GM11168 (cell line): ENCODE measurements around the gene ASPG.
"Not testable (repeated sequence)": the region's sequence is repeated elsewhere in the genome, so short reads cannot be mapped to it uniquely, and the experiment has no call there.

Source experiments
- in situ Hi-C: fragments of 300-500 bp; cut with MboI; formaldehyde crosslinking; loops from one replicate; pipeline ENCODE4 v1.12.0; 2022; ENCODE audit warnings: low sequenced_read_pairs; ENCODE audit not compliant: unreplicated experiment

Gene ASPG

DNA sequence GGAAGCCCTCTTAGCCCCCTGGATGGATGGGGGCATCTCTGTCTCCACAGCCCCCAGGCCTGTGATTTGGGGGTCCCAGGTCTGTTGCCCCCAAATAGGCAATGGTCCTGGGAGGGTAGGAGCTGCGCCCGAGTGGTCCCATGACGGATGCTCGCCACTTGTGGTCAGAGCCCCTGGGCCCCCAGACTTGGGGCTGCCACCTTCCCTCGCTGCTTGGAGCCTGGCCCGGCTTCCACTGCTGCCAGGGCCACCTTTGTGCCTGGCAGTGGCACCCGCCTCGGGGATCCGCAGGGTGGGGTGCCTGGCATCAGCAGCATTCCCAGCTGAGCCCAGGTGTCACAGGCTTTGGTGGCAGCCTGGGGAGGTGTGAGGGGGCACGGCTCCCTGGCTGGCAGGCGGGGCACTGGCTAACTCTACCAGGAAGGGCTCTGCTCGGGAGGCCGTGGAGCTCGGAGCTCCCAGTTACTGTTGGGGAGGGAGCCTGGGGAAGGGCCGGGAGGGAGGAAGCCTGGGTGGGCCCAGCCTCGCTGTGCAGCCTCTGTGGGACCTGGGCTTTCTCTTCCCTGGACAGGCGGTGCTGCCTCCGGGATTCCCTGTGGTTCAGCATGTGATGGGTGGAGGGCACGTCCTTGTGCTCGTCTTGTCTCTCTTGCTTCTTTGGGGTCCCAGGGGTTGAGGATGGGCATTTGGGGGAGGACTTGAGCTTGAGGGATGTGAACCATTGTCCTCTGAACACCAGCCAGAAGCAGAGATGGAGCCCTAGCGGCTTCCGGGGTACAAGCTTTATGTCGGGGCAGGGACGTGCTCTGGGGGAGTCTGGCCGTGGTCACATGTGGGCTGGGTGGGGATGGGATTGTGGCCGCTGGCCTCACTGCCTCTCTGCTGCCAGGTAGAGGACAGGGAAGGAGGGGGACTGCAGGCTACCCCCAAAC is 58.3 kb downstream of the ASPG start:
- in situ Hi-C loops = loop anchor here (25.0 kb wide), 1 partner anchor 494 kb away; no protein-coding TSS in a partner anchor

DNA sequence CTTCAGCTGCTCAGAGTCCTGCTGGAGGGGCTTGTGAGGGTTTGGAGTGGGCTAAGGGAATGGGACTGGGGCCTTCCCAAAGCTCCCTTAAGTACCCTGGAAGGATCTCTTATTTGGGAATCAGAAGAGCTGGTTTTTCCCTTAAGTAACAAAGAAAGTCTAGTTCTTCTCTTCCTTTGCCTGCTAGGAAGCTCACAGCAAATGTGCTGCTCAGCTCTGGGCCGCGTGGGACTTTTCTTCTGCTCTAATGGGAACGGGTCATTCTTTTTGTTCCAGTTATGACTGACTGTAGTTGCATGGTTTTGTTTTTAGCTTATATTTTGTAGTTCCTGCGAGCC is 58.9 kb downstream of the ASPG start:
- in situ Hi-C loops = loop anchor here (25.0 kb wide), 1 partner anchor 493 kb away; no protein-coding TSS in a partner anchor

GRCh38 chr14:104144911-104145825 is 59.7 kb downstream of the ASPG start:
- in situ Hi-C loops = loop anchor here (25.0 kb wide), 1 partner anchor 492 kb away; no protein-coding TSS in a partner anchor

- in situ Hi-C loops = loop anchor here (25.0 kb wide), 1 partner anchor 491 kb away; no protein-coding TSS in a partner anchor
Measured at GRCh38 chr14:104145826-104146601, 60.5 kb downstream of the ASPG start.

GRCh38 chr14:104146651-104147345 is 61.3 kb downstream of the ASPG start:
- in situ Hi-C loops = loop anchor here (25.0 kb wide), 1 partner anchor 491 kb away; no protein-coding TSS in a partner anchor

- in situ Hi-C loops = loop anchor here (25.0 kb wide), 1 partner anchor 490 kb away; no protein-coding TSS in a partner anchor
Measured at GRCh38 chr14:104147346-104148125, 62.0 kb downstream of the ASPG start.

DNA sequence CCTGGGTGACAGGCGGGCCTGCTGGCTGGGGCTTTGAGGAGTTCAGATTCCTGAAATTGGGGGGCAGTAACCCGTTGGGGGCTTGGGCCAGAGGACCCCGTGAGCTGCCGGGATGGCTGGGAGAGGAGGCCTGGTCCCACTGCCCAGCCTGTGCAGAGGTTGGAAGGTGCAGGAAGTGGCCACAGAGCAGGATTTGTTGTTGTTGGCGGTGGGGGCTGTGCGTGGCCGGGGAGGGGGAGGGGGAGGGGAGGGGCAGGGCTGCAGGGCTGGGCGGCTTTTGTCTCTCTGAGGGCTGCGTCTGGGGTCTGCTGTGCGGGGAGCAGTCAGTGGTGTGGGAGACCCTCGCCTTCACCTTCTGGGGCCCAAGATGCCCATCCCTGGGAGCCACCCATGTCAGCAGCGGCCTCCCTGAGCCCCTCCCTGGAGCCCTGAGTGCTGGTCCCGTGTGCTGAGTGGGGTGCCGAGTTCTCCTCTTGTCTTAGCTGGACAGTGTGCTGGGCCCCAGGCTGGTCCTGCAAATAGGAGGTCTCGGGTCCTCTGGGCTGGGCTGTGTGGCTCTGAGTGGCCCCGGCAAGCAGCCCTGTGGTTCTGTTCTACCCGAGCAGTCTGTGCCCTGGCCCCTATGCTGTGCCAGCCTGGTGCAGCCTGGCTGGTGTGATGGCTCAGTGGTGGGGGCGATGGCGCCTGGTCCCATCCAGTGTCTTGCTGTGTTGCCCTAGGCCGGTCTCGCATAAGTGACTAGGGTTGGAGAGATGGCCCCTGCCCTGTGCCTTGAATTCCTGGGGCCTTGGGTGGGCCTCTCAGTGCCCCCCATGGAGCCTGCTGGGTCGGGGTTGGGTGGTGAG is 63.2 kb downstream of the ASPG start:
- in situ Hi-C loops = loop anchor here (25.0 kb wide), 1 partner anchor 489 kb away; no protein-coding TSS in a partner anchor

- in situ Hi-C loops = loop anchor here (25.0 kb wide), 1 partner anchor 488 kb away; no protein-coding TSS in a partner anchor
Measured at GRCh38 chr14:104149278-104149595, 63.7 kb downstream of the ASPG start.

DNA sequence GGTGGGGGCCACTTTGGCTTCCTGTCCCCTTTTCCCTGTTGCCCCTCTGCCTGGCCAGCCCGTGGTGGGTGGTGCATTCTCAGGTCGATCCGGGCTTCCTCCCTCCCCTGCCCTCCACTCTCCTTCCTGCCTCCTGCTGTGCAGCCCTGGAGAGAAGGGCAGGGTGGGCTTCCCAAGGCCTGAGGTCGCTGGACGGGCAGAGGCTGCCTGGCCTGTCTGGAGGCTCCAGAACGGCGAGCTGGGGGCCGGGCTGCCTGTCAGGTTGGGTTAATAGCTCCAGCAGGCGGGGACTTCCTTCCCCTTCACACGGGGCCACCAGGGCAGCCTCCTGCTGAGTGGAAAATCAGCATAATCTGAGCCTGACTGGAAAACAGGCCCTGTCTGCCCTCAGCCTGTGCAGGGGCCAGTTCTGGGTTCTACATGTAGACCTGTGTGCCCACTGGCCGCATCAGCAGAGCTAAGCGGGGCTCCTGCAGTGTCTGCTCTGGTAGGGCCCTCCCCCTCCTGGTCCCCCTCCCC is 64.2 kb downstream of the ASPG start:
- in situ Hi-C loops = loop anchor here (25.0 kb wide), 1 partner anchor 488 kb away; no protein-coding TSS in a partner anchor

GRCh38 chr14:104150136-104151025 is 64.9 kb downstream of the ASPG start:
- in situ Hi-C loops = no loop called here

- in situ Hi-C loops = no loop called here
Measured at GRCh38 chr14:104151026-104151381, 65.5 kb downstream of the ASPG start.

DNA sequence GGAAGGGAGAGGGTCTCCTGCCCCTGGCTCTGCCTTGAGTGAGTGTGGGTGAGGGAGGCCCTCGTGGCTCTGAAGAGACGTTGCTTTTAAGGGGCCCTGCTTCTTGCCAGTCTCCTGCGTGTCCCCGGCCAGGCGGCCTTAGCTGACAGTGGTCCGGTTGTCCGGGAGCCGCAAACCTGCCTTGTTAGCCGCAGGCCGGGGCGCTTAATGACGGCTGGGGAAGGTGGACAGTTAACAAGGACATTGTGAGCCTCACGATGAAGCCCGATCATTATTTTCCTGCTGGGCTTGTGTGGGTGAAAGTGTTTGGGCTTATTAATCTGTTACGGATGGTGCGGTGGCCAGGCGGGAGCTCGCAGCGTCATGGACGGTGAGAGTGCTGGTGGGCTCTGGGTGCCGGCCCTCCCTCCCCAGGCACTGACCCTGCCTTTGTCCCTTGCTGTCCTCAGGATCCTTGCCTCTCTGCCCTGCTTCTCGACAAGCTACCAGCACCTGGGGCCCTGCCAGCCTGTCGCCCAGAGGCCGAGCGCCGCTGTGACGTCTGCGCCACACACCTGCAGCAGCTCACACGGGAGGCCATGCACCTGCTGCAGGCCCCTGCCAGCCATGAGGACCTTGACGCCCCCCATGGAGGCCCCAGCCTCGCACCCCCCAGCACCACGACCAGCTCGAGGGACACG is 66.2 kb downstream of the ASPG start:
- in situ Hi-C loops = no loop called here

- in situ Hi-C loops = no loop called here
Measured at GRCh38 chr14:104152246-104152575, 66.7 kb downstream of the ASPG start.

DNA sequence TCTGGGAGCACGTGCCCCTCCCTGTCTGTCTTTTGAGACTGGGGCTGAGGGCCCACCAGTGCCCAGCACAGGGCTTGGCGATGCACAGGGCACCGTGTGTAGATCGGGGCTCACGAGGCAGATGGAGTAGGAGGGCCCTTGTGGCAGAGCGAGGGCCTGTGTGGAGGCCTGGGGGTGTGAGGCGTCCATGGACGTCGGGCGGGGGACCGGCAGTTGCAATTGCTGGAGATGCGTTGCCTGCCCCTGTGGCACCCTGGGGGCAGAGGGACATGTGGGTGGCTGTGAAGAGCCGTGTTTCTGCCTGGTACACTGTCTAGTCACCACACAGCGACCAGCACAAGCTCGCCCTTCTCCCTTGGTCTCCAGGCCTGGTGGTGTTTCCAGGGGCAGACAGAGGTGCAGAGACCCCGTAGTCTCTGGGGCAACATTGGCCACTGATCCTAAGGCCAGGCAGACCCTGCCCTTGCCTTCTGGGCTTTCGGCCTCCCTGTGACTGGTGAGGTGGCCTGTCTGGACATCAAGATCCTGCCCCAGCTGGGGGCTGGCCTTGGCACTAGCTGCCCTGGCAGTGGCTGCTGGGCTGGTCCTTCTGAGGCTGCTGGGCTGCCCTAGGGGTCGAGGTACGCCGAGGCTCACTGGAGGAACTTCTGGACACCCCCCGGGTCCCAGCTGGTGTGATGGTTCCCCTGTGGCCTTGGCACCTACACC is 67.3 kb downstream of the ASPG start:
- in situ Hi-C loops = no loop called here

DNA sequence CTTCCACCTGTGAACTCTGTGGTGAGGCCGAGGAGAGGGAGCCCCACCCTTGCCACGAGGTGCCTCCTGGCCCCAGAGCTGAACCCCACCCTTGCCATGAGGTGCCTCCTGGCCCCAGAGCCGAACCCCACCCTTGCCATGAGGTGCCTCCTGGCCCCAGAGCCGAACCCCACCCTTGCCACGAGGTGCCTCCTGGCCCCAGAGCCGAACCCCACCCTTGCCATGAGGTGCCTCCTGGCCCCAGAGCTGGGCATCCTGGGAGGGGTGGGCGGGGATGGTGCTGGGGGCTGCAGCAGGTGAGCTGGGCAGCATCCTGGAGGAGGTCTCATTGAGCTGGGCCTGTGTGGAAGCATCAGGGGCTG is 67.9 kb downstream of the ASPG start:
- in situ Hi-C loops = not testable (repeated sequence)

DNA sequence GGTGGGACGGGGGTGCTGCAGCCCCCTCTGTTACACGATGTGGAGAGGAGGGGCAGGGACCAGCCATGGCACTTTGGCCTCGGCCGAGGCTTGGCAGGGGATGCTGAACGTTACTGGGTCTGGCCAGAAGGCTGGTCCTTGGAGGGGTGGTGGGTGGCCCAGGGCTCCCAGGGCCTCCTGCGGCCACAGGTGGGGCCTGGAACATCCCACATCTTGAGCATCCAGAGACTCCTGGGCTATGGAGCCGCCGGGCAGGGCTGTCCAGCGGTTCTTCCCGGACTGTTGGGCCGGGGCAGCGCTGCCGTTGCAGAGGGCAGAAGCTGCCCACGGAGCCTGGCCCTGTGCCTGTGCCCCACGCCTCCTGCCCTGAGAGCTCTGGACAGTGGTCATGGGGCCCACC is 68.7 kb downstream of the ASPG start:
- in situ Hi-C loops = no loop called here
